GM18868 (cell line): ENCODE results near the gene CACNA1S.

Experiments used
- ATAC-seq: cut with Tn5 transposase; IDR thresholded peaks from one replicate; pipeline ENCODE4 v1.9.1; 2021; ENCODE audit warnings: mild to moderate bottlenecking, moderate library complexity; ENCODE audit not compliant: unreplicated experiment

The CACNA1S gene

DNA sequence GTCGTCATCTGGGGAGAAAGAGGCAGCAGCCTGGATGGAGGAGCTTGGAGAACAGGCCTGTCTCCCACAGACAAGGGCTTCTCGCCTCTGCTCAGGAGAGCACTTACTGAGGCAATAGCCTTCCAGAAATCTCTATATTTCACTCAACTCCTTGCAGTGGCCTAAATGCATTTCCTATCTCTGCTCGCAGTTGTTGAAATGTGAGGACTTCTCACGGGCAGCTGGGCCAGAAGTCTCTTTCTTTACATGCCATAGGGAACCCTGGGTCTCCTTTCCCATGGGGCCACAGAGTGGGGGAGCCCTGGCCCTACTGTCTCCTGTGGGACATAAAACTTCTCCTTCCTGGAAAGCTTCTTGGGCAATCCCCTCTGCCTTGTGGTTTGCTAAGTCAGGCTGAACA, 45.2 kb downstream of the CACNA1S start:
- no peak for ATAC-seq

GRCh38 chr1:201065686-201066085, 46.5 kb downstream of the CACNA1S start:
- no peak for ATAC-seq

GRCh38 chr1:201064806-201065205, 47.4 kb downstream of the CACNA1S start:
- no peak for ATAC-seq

DNA sequence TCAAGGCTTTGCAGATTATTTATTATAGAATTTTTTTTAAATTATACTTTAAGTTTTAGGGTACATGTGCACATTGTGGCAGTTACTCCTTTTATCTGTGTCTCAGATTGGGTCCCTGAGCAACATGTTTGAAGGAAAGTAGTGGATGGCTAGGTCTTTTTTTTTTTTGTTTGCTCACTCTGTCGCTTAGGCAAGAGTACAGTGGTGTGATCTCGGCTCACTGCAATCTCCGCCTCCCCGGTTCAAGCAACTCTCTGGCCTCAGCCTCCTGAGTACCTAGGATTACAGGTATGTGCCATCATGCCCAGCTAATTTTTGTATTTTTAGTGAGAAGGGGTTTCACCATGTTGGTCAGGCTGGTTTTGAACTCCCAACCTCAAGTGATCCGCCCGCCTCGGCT, 49.1 kb downstream of the CACNA1S start:
- ATAC-seq: no peak

DNA sequence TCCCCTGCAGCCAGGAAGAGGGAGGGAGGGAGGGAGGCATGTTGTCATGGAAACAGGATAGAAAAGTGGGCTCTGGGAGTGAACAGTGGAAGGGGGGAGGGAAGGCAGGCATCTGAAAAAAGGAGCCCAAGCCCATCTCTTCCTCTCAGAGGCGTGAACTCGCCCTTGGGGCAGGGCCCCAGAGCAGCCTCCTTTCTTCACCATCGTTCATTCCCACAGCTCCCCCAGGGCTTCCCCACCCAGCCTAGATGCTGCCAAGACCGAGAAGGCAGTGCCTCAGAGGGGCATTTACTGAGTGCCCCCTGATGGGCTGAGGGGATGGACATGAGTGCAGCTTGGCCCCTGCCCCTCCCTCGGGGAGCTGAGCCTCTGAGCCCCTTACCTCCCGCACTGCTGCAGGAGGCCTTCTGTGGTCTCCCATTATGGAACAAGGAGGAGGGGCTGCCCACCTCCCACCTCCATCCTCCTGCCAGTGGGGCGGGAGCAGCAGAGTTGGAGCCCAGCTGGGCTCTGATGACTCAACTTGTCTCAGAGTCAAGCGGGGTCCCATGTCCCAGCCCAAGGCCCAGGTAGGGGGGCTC, 49.6 kb downstream of the CACNA1S start:
- ATAC-seq: no peak

GRCh38 chr1:201061886-201062285, 50.3 kb downstream of the CACNA1S start:
- ATAC-seq: no peak

GRCh38 chr1:201061049-201061448, 51.2 kb downstream of the CACNA1S start:
- ATAC-seq: no peak

GRCh38 chr1:201060586-201060985, 51.6 kb downstream of the CACNA1S start:
- no peak for ATAC-seq

DNA sequence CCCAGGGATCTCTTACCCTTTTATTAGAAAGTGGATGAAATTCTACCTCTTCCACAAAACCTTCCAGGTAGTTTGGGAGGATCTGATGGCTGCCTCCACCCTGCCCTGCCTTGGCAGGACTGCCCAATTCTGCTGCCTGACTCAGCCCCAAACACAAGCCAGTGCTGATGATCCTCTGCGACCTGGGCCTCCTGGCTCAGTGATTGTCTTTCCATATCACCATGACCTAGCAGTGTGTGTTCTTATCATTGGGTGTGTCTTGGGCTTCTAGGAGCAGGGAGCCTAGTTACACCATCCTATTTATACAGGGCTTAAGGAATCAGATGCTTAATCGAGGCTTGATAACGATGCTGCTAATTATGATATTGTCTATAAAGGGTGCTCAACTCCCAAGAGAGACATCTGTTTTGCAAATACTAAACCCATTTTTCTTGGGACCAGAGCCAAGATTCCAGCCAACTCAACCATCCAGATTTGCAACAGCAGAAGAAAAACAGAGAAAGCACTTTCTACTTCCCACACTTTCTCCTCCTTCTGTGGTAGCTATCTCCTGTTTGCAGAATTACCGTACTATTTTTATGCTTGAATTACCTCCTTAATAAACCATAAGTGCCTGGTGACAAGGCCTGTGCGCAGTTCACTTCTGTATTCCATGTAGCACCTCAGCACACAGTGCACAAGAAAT, 52.2 kb downstream of the CACNA1S start:
- no peak for ATAC-seq

DNA sequence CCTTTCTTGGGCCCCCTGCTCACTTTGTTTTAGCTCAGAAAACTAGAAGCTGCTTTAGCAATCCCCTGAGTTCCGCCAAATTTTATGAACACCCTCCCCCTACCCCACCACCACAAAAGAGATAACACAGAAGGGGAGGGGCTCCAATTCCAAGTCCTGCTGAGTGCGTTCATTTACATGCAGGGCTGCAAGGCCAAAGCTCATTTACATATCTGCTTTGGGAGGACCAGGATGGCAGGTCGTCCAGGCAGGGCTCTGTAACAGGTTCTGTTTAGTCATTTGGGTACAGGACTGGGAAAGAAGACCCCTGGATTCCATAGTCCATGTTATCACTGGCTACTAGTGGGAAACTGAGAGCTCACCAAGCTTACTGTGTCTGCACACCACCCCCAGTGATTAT, 52.8 kb downstream of the CACNA1S start:
- no peak for ATAC-seq

- ATAC-seq: no peak
Observed at GRCh38 chr1:201054091-201054543, 58.1 kb downstream of the CACNA1S start.

DNA sequence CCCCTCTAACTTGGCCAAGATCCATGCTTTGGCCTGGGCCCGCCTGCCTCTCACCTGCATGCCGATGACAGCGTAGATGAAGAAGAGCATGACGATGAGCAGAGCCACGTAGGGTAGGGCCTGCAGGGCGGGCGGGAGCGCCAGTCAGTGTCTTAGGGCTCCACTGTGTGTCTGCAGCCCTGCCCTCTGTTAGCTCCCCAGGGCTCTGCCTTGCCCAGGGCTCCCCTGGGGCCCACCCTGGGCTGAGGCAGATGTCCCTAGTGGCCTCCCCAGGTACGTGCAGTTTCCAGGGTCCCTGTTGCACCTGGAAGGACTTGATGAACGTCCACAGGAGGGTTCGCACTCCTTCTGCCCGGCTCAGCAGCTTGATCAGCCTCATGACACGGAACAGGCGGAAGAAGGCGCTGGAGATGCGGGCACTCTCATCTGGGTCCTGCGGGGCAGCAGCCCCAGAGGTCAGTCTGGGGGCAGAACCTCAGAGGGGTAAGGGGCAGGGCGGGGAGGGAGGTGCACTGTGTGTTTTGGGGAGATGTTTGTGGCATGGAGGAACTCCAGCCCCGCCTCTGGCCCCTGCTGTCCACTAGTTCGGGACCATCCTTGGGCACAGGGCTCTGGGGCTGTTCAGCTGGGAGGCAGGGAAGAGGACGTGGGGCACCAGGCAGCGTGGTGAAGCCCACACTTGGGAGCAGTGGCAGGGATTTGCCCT, 58.9 kb downstream of the CACNA1S start:
- no peak for ATAC-seq

DNA sequence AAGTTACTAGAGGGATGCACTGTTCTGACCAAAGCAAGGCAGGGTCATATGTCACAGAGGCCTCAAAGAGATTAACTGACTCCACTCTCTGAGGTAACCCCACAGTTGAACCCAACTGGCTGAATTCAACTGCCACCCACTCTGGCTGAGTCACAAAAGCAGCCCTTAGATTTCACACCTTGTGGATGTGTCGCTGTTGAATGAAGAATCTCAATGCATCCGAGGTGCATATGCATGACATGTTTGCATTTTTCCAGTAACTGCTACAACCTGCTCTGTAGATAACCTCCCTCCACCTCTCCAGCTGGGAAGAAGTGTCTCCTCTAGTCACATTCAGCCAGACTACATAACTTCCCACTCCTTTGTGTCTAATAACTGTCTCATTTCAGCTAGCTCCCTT, 60.8 kb downstream of the CACNA1S start:
- no peak for ATAC-seq

DNA sequence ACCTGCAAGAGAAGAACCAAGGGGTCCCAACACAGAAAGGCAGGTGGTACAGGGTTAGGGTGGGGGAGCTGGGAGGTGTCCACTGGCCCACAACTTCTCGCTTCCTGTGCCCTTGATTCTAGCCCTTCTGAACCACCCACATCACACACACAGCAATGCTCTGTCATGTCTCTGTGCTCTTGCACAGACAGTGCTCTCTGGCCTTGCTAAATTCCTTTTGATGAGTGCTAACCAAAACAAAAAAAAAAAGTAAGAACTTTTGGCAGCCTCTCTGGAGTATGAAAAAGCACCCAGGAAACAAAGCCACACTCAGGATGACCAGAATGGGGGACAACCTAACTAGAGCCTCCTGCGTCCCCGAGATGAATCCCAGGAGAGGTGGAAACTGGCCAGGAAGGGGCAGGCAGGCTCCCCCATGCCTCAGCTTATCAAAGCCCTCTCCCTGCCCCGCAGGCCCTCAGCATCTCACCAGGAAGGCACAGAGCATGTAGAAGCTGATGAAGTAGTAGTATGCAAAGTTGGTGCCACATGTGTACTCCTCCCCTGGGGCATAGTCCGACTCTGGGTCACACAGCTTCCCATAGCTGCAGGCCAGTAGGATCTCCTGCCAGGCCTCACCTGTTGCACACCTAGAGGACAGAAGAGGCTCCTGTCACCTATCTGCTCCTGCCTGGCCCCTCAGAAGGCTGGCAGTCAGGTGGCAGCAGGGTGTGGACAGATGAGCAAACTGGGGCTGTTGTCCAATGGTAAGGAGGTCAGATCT, 61.5 kb downstream of the CACNA1S start:
- ATAC-seq: no peak

DNA sequence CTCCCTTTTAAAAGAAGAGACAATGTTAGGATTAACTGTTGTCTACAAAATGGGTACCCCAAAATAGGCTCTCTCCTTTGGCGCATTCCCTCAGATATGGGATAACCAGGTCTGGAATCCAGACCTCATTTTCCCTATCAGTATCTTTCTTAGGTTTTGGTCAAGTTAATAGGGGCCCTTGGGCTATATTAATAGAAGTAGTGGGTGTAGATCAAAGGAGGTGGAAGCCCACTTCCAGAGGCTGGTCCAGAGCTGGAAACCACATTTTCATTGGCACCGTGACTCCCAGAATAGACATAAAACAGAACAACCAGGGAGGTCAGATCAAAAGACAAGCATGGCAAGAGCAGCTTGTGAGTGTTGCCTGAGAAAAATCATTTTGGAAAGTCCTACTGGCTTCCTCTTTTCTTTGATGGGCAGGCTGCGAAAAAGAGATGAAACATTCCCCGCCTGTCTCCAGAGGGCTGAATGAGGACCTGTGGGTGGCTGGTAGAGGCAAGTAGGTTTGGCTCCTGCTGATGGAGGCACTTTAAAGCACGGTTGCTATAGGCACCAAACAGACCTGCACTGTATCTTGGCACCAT, 62.9 kb downstream of the CACNA1S start:
- ATAC-seq: no peak

GRCh38 chr1:201048521-201048920, 63.7 kb downstream of the CACNA1S start:
- ATAC-seq: no peak

- no peak for ATAC-seq
Observed at GRCh38 chr1:201044119-201044518, 68.1 kb downstream of the CACNA1S start.

GRCh38 chr1:201042779-201043461, 69.3 kb downstream of the CACNA1S start:
- ATAC-seq: no peak

DNA sequence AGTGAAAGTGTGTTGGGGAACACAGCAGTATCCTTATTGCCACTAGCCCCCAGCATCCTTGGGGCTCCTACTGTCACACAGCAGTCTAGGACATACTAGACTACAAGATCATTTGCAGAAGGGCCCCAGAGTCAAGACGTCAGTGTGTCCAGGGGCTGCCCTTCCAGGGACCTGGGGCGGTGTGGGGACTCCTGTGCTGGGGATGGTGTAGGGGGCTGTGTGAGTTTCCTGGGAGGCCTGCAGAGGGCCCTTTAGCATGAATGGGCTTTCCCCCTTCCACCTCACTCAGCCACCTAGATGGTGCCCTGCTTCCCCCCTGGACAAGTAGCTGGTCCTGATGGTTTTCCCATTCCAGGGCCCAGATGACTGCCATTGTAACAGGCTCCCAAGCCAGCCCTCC, 71.2 kb downstream of the CACNA1S start:
- no peak for ATAC-seq

GRCh38 chr1:201039876-201040275, 72.3 kb downstream of the CACNA1S start:
- no peak for ATAC-seq

GRCh38 chr1:201039418-201039817, 72.8 kb downstream of the CACNA1S start:
- ATAC-seq: no peak
